ENCODE measurements around the gene LRCH1.
A peak's percentile ranks its signal among the peaks of the same experiment; 100 is the strongest.

The LRCH1 gene

GRCh38 chr13:46668302-46668720, 115.3 kb downstream of the LRCH1 start:
- no peak for DNase-seq

- DNase-seq = no peak
Observed at GRCh38 chr13:46668931-46669525, 116.1 kb downstream of the LRCH1 start.

- no peak for DNase-seq
Observed at GRCh38 chr13:46672338-46673090, 119.5 kb downstream of the LRCH1 start.

- DNase-seq = peak; percentile 4
Observed at GRCh38 chr13:46675016-46675415, 122.0 kb downstream of the LRCH1 start.

- no peak for DNase-seq
Observed at GRCh38 chr13:46676378-46676725, 123.4 kb downstream of the LRCH1 start.

GRCh38 chr13:46679369-46680120, 126.6 kb downstream of the LRCH1 start:
- no peak for DNase-seq

- no peak for DNase-seq
Observed at GRCh38 chr13:46682015-46682414, 129.0 kb downstream of the LRCH1 start.

- DNase-seq = no peak
Observed at GRCh38 chr13:46682707-46683106, 129.7 kb downstream of the LRCH1 start.

GRCh38 chr13:46683676-46684260, 130.8 kb downstream of the LRCH1 start:
- DNase-seq = no peak

GRCh38 chr13:46684287-46685001, 131.5 kb downstream of the LRCH1 start:
- no peak for DNase-seq

- DNase-seq = no peak
Observed at GRCh38 chr13:46685006-46685730, 132.2 kb downstream of the LRCH1 start.

- DNase-seq = no peak
Observed at GRCh38 chr13:46686171-46686570, 133.2 kb downstream of the LRCH1 start.

- no peak for DNase-seq
Observed at GRCh38 chr13:46687810-46688209, 134.8 kb downstream of the LRCH1 start.

- no peak for DNase-seq
Observed at GRCh38 chr13:46688306-46688705, 135.3 kb downstream of the LRCH1 start.

GRCh38 chr13:46698014-46698413, 145.0 kb downstream of the LRCH1 start:
- DNase-seq = no peak

GRCh38 chr13:46698910-46699460, 146.0 kb downstream of the LRCH1 start:
- no peak for DNase-seq

- no peak for DNase-seq
Observed at GRCh38 chr13:46712524-46712923, 159.6 kb downstream of the LRCH1 start.

- DNase-seq = no peak
Observed at GRCh38 chr13:46715363-46715762, 162.4 kb downstream of the LRCH1 start.

- no peak for DNase-seq
Observed at GRCh38 chr13:46716821-46717220, 163.9 kb downstream of the LRCH1 start.

GRCh38 chr13:46717275-46717674, 164.3 kb downstream of the LRCH1 start:
- no peak for DNase-seq

GRCh38 chr13:46717856-46718255, 164.9 kb downstream of the LRCH1 start:
- no peak for DNase-seq

GRCh38 chr13:46720189-46720588, 167.2 kb downstream of the LRCH1 start:
- DNase-seq = no peak
